NCI-H2081 (cell line): Measurements from ENCODE around the gene M1AP.
"Not testable (repeated sequence)": the region's sequence is repeated elsewhere in the genome, so short reads cannot be mapped to it uniquely, and the experiment has no call there.

Source experiments
- DNase-seq, 2 experiments: peaks; one replicate each; lab custom pipeline; 2025; lab: John Stamatoyannopoulos, UW

M1AP gene

GRCh38 chr2:74564222-74564621 lies 83.9 kb downstream of the M1AP start:
- DNase-seq = no peak

- no peak for DNase-seq
Measured at GRCh38 chr2:74562126-74562775, 85.9 kb downstream of the M1AP start.

- DNase-seq = not testable (repeated sequence)
Measured at GRCh38 chr2:74561022-74561421, 87.1 kb downstream of the M1AP start.

- DNase-seq = no peak
Measured at GRCh38 chr2:74560591-74560990, 87.5 kb downstream of the M1AP start.

GRCh38 chr2:74559912-74560311 lies 88.2 kb downstream of the M1AP start:
- no peak for DNase-seq

- no peak for DNase-seq
Measured at GRCh38 chr2:74558284-74559230, 89.6 kb downstream of the M1AP start.

- no peak for DNase-seq
Measured at GRCh38 chr2:74556831-74557370, 91.2 kb downstream of the M1AP start.

GRCh38 chr2:74556159-74556558 lies 92.0 kb downstream of the M1AP start:
- no peak for DNase-seq

- no peak for DNase-seq
Measured at GRCh38 chr2:74555610-74556103, 92.5 kb downstream of the M1AP start.

GRCh38 chr2:74554820-74555531 lies 93.2 kb downstream of the M1AP start:
- peak in 1 of 2 experiments; percentile 37 for DNase-seq

GRCh38 chr2:74553892-74554819 lies 94.0 kb downstream of the M1AP start, which contains the start of the genes DOK1 and LOXL3:
DOK1 (plus strand) TSS chr2:74554720; CDS start chr2:74554755, 35 bp downstream.
LOXL3 (minus strand) TSS chr2:74553942; CDS start chr2:74552634, 1,308 bp downstream.
- DNase-seq = peak; percentile 55 to 64

- DNase-seq = no peak
Measured at GRCh38 chr2:74552914-74553811, 95.0 kb downstream of the M1AP start.

- DNase-seq = no peak
Measured at GRCh38 chr2:74551942-74552913, 95.9 kb downstream of the M1AP start.

- no peak for DNase-seq
Measured at GRCh38 chr2:74551530-74551929, 96.6 kb downstream of the M1AP start.

- DNase-seq = no peak
Measured at GRCh38 chr2:74550231-74550630, 97.9 kb downstream of the M1AP start.

- DNase-seq = peak; percentile 47 to 74
Measured at GRCh38 chr2:74548900-74549826, 99.0 kb downstream of the M1AP start.

GRCh38 chr2:74548285-74548899 lies 99.7 kb downstream of the M1AP start:
- no peak for DNase-seq
